Ascending aorta (tissue), 2 donors: ENCODE data around the gene CKMT1A. TPM values are rescaled to one million over a fixed set of nuclear protein-coding genes. Genes with fewer than 3 reads are reported as not detected.
"Not testable (repeated sequence)": the region's sequence is repeated elsewhere in the genome, so short reads cannot be mapped to it uniquely, and the experiment has no call there.

Experiments
- DNase-seq, 2 donors: peaks; one replicate each; pipeline ENCODE4 v3.0.0-alpha.2; 2019; ENCODE audit warnings: low spot score in 2 of 2
- H3K27ac ChIP-seq, 2 donors: fragments of 200-600 bp; sonication (generic); one replicate each; pipeline ENCODE4 v1.5.1; 2016 to 2017; ENCODE audit warnings: mild to moderate bottlenecking in 1 of 2
- H3K27me3 ChIP-seq: fragments of 200-600 bp; sonication (generic); one replicate; pipeline ENCODE4 v1.5.1; 2017
- H3K36me3 ChIP-seq, 2 donors: fragments of 200-600 bp; sonication (generic); one replicate each; pipeline ENCODE4 v1.5.1; 2016
- H3K4me1 ChIP-seq, 2 donors: fragments of 200-600 bp; sonication (generic); one replicate each; pipeline ENCODE4 v1.5.1; 2016 to 2017; ENCODE audit warnings: mild to moderate bottlenecking in 1 of 2
- H3K4me3 ChIP-seq, 2 donors: fragments of 200-600 bp; sonication (generic); one replicate each; pipeline ENCODE4 v1.5.1; 2016 to 2017; ENCODE audit warnings: mild to moderate bottlenecking in 1 of 2
- H3K9me3 ChIP-seq, 2 donors: fragments of 200-600 bp; sonication (generic); one replicate each; pipeline ENCODE4 v1.5.1; 2016
- CTCF ChIP-seq, 3 experiments: fragments of 200-600 bp in 2 of 3; fragments of 450-650 bp in 1 of 3; sonication (generic) in 2 of 3; IDR thresholded peaks; one replicate each; pipeline ENCODE4 v1.5.1; 2016 to 2019; ENCODE audit warnings: antibody characterized with exemption in 3 of 3, mild to moderate bottlenecking in 1 of 3, moderate library complexity in 1 of 3
- intact Hi-C: fragments of 100-400 bp; cut with DNase I; formaldehyde crosslinking; loops from one replicate; pipeline ENCODE4 v1.15.1; 2023
- total RNA-seq: library from RNA; depleted of rRNA; stranded (reverse); fragments of >200 nt; gene quantifications from one replicate; pipeline ENCODE4 v1.1.0, GENCODE V29; 2016

The CKMT1A gene
- total RNA-seq, 1 donor from 2014 or later: not detected

- no peak for DNase-seq
- H3K4me1 ChIP-seq: no peaks in the 10 kb centered on the region
- H3K36me3 ChIP-seq: no peaks in the 10 kb centered on the region
- intact Hi-C loops: no loop called here
- no peak overlapping the region for H3K27ac ChIP-seq
- no peak for TF ChIP-seq CTCF (IDR thresholded peaks at IDR 0.05)
- no peak overlapping the region for H3K4me3 ChIP-seq
- H3K9me3 ChIP-seq: no peaks in the 10 kb centered on the region
- H3K27me3 ChIP-seq: no peaks in the 10 kb centered on the region
These were observed 8.5 kb downstream of the CKMT1A start for GRCh38 chr15:43702174-43702573.

- H3K9me3 ChIP-seq: no peaks in the 10 kb centered on the region
- no peak overlapping the region for H3K27ac ChIP-seq
- no peak for DNase-seq
- H3K4me1 ChIP-seq: no peaks in the 10 kb centered on the region
- intact Hi-C loops: no loop called here
- H3K4me3 ChIP-seq: no peak overlapping the region
- TF ChIP-seq CTCF (IDR thresholded peaks at IDR 0.05): no peak
- H3K27me3 ChIP-seq: no peaks in the 10 kb centered on the region
- no peaks in the 10 kb centered on the region for H3K36me3 ChIP-seq
These were observed 9.2 kb downstream of the CKMT1A start for GRCh38 chr15:43702701-43703424.

GRCh38 chr15:43710431-43711131 lies 16.9 kb downstream of the CKMT1A start:
- H3K36me3 ChIP-seq, H3K4me1 ChIP-seq, H3K4me3 ChIP-seq, intact Hi-C loops, H3K9me3 ChIP-seq, H3K27ac ChIP-seq, DNase-seq, H3K27me3 ChIP-seq: not testable (repeated sequence)

- no peak for TF ChIP-seq CTCF (IDR thresholded peaks at IDR 0.05)
- intact Hi-C loops: no loop called here
- DNase-seq: no peak
These were observed 29.5 kb downstream of the CKMT1A start for GRCh38 chr15:43723151-43723550.

GRCh38 chr15:43726306-43726705 lies 32.6 kb downstream of the CKMT1A start:
- DNase-seq, H3K27me3 ChIP-seq, intact Hi-C loops: not testable (repeated sequence)

More at GRCh38 chr15:43723151-43723550, 29.5 kb downstream of the CKMT1A start:
- H3K9me3 ChIP-seq: no peaks in the 10 kb centered on the region
- H3K4me3 ChIP-seq: no peak overlapping the region
- H3K27ac ChIP-seq: no peak overlapping the region
- no peaks in the 10 kb centered on the region for H3K27me3 ChIP-seq
- H3K4me1 ChIP-seq: peaks cover 0 to 6% of the 10 kb centered on the region in 2 donors
- no peaks in the 10 kb centered on the region for H3K36me3 ChIP-seq

GRCh38 chr15:43728053-43728725 lies 34.5 kb downstream of the CKMT1A start:
- H3K4me1 ChIP-seq, H3K9me3 ChIP-seq, DNase-seq, H3K27me3 ChIP-seq, intact Hi-C loops, H3K36me3 ChIP-seq, H3K4me3 ChIP-seq: not testable (repeated sequence)
- peak overlapping the region; percentile 71 to 78 for H3K27ac ChIP-seq

More at GRCh38 chr15:43726306-43726705, 32.6 kb downstream of the CKMT1A start:
- H3K4me3 ChIP-seq, H3K27ac ChIP-seq, H3K9me3 ChIP-seq, H3K4me1 ChIP-seq, H3K36me3 ChIP-seq: not testable (repeated sequence)

GRCh38 chr15:43735416-43735815 lies 41.8 kb downstream of the CKMT1A start:
- no peak for TF ChIP-seq CTCF (IDR thresholded peaks at IDR 0.05)
- intact Hi-C loops: no loop called here
- DNase-seq: no peak
- Histone ChIP-seq H3K4me1 (no peaks in the 10 kb centered on the region), H3K36me3 (no peaks in the 10 kb centered on the region), H3K4me3 (no peak overlapping the region), H3K27ac (no peak overlapping the region), H3K9me3 (no peaks in the 10 kb centered on the region), H3K27me3 (no peaks in the 10 kb centered on the region)
